Tibial artery (tissue), 4 donors: ENCODE measurements around the gene SLC7A4.

ENCODE experiments used
- DNase-seq, 2 donors: peaks; one replicate each; pipeline ENCODE4 v3.0.0-alpha.2; 2019
- H3K27ac ChIP-seq, 2 donors: fragments of 200-600 bp; sonication (generic) in 1 of 2; 1 replicate in 1 of 2; 2 replicates in 1 of 2; pipeline ENCODE4 v1.5.1; 2018 to 2019; ENCODE audit warnings: mild to moderate bottlenecking in 1 of 2
- H3K27me3 ChIP-seq, 2 donors: fragments of 200-600 bp; sonication (generic) in 1 of 2; one replicate each; pipeline versions ENCODE4 v1.5.1 to v1.6.0; 2016 to 2019
- H3K36me3 ChIP-seq, 3 donors: fragments of 200-600 bp; sonication (generic) in 2 of 3; one replicate each; pipeline ENCODE4 v1.5.1; 2016 to 2019; ENCODE audit warnings: mild to moderate bottlenecking in 2 of 3
- H3K4me1 ChIP-seq, 4 donors: fragments of 200-600 bp; sonication (generic) in 2 of 4; 1 replicate in 3 of 4; 2 replicates in 1 of 4; pipeline ENCODE4 v1.5.1; 2016 to 2019
- H3K4me3 ChIP-seq, 2 donors: fragments of 200-600 bp; sonication (generic) in 1 of 2; 1 replicate in 1 of 2; 2 replicates in 1 of 2; pipeline ENCODE4 v1.5.1; 2018 to 2019; ENCODE audit warnings: mild to moderate bottlenecking in 2 of 2
- H3K9me3 ChIP-seq, 3 donors: fragments of 200-600 bp; sonication (generic) in 1 of 3; one replicate each; pipeline ENCODE4 v1.5.1; 2016 to 2019
- intact Hi-C: fragments of 100-400 bp; cut with DNase I; formaldehyde crosslinking; loops from one replicate; pipeline ENCODE4 v1.15.0; 2023; ENCODE audit warnings: low total_unique reads
- TF ChIP-seq, protein P1 (sequence below), 2 experiments: fragments of 200-600 bp in 1 of 2; fragments of 450-650 bp in 1 of 2; IDR thresholded peaks; one replicate each; pipeline ENCODE4 v1.5.1; 2017 to 2019; ENCODE audit warnings: antibody characterized with exemption in 2 of 2, mild to moderate bottlenecking in 1 of 2, moderate library complexity in 1 of 2

The SLC7A4 gene

DNA sequence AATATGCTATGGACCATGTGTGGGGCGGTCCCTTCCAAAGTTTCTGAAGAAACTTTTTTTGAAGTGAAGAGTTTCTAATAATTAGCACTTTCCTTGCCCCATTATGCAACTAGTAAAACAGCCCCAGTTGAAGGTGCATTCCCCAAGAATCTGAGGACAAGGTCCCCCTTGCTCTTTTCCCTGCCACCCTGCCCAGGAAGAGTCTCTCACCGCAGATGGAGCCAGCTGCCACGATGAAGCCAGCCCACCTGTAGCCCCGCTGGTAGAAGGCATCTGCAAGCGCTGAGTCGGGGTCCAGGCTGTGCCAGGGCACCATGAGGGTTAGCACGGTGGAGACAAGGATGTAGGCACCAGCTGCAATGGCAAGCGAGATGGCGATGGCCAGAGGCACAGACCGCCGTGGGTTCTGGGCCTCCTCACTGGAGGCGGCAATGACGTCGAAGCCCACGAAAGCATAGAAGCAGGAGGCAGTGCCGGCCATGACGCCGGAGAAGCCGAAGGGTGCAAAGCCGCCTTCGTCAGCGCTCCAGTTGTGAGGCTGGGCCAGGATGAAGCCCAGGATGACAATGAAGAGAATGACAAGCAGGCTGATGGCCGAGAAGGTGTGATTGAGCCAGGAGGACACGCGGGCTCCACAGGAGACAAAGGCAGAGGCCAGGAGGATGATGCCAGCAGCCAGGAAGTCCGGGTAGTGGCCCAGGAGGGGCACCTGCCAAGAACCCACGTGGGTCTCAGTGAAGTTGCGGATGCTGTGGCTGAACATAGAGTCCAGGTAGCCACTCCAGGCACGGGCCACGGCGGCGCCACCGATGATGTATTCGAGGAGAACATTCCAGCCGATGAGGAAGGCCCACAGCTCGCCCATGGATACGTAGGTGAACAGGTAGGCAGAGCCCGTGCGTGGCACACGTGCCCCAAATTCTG, 1.5 kb downstream of the SLC7A4 start:
- Histone ChIP-seq H3K9me3 (no peaks in the 10 kb centered on the region), H3K4me3 (no peak overlapping the region), H3K4me1 (peaks cover 0 to 15% (median 9%) of the 10 kb centered on the region in 4 donors), H3K36me3 (no peaks in the 10 kb centered on the region), H3K27ac (no peak overlapping the region), H3K27me3 (peaks cover 0 to 71% of the 10 kb centered on the region in 2 donors)
- intact Hi-C loops: loop anchor here (5.0 kb wide), 1 partner anchor 936 kb away; no protein-coding TSS in a partner anchor
- TF ChIP-seq, protein P1, sequence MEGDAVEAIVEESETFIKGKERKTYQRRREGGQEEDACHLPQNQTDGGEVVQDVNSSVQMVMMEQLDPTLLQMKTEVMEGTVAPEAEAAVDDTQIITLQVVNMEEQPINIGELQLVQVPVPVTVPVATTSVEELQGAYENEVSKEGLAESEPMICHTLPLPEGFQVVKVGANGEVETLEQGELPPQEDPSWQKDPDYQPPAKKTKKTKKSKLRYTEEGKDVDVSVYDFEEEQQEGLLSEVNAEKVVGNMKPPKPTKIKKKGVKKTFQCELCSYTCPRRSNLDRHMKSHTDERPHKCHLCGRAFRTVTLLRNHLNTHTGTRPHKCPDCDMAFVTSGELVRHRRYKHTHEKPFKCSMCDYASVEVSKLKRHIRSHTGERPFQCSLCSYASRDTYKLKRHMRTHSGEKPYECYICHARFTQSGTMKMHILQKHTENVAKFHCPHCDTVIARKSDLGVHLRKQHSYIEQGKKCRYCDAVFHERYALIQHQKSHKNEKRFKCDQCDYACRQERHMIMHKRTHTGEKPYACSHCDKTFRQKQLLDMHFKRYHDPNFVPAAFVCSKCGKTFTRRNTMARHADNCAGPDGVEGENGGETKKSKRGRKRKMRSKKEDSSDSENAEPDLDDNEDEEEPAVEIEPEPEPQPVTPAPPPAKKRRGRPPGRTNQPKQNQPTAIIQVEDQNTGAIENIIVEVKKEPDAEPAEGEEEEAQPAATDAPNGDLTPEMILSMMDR (IDR thresholded peaks at IDR 0.05): no peak
- no peak for DNase-seq

DNA sequence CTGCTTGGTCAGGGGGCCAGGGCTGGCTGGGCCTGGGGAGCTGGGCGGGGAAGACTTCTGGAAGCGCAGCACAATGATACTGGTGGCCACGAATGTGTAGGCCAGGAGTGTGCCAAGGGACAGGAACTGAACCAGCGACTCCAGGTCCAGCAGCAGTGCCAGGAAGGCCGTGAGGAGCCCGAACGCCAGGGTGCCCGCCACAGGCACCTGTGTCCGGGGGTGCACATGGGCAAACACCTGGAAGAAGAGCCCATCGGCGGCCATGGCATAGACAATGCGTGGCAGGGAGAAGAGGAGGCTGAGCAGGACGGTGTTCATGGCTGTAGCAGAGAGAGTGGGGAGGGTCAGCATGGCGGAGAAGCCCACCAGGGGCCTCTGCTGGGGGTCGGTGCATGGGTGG, 2.3 kb downstream of the SLC7A4 start:
- no peak overlapping the region for H3K27ac ChIP-seq
- H3K27me3 ChIP-seq: peaks cover 0 to 75% of the 10 kb centered on the region in 2 donors
- intact Hi-C loops: loop anchor here (5.0 kb wide), 1 partner anchor 937 kb away; no protein-coding TSS in a partner anchor
- DNase-seq: no peak
- TF ChIP-seq, protein P1 (IDR thresholded peaks at IDR 0.05): no peak
- H3K4me1 ChIP-seq: peaks cover 0 to 15% (median 9%) of the 10 kb centered on the region in 4 donors
- H3K9me3 ChIP-seq: no peaks in the 10 kb centered on the region
- H3K4me3 ChIP-seq: no peak overlapping the region
- H3K36me3 ChIP-seq: no peaks in the 10 kb centered on the region

- Histone ChIP-seq H3K9me3 (no peaks in the 10 kb centered on the region), H3K36me3 (no peaks in the 10 kb centered on the region), H3K4me1 (peaks cover 0 to 15% (median 9%) of the 10 kb centered on the region in 4 donors), H3K27ac (no peak overlapping the region), H3K27me3 (peaks cover 0 to 75% of the 10 kb centered on the region in 2 donors), H3K4me3 (no peak overlapping the region)
- intact Hi-C loops: loop anchor here (5.0 kb wide), 1 partner anchor 938 kb away; no protein-coding TSS in a partner anchor
- DNase-seq: no peak
- TF ChIP-seq, protein P1 (IDR thresholded peaks at IDR 0.05): no peak
Measured at GRCh38 chr22:21029486-21030025, 2.8 kb downstream of the SLC7A4 start.

DNA sequence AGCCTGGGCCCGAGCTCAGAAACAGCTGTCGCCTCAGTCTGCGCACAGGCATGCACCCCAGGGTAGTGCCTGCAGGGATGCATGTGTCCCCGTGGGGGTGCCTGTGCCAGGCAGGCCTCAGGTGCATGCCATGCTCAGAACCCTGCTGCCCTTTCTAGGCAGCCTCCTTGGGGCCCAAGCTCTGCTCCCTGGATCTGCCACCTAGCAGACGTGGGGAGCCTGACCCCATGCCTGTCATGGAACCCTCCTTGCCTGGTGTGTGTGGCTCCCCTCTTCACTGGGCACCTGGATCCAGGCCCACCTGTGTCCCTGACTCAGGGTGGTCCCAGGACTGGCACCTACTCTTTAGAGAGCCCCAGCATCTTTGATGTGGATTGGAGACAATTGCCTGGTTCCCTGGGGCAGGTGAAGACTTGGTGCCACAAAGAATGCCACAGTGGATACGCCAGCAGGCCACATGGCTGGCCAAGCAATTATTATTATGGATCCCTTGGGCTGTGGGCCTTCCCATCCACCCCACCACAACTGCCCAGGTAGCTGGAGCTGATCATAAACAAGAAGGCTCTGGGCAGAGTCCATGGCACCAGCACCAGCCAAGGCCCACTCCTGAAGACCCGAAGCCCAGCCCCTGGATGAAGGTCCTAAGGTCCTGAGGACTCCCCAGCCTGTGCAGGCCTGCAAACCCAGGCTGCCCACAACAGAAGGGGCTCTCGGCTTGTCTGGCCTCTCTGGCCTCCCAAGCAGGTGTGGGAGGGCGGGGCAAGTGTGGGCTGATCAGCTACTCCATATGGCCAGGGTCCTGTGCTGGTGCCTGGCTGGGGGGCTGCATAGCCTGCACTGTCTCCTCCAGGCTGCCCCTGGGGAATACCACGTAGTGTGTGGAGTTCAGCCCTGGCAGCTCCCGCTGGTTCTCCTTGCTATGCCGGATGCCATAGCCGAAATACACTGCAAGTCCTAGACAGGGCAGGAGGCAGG, 3.8 kb downstream of the SLC7A4 start:
- intact Hi-C loops: no loop called here
- Histone ChIP-seq H3K9me3 (no peaks in the 10 kb centered on the region), H3K4me1 (peaks cover 0 to 15% (median 9%) of the 10 kb centered on the region in 4 donors), H3K27me3 (peaks cover 0 to 75% of the 10 kb centered on the region in 2 donors), H3K36me3 (no peaks in the 10 kb centered on the region), H3K27ac (no peak overlapping the region), H3K4me3 (no peak overlapping the region)
- no peak for DNase-seq
- TF ChIP-seq, protein P1 (IDR thresholded peaks at IDR 0.05): no peak
